ENCODE data around the gene DOK6. TPM values are rescaled to one million over a fixed set of nuclear protein-coding genes. Genes with fewer than 3 reads are reported as not detected.
A peak's percentile ranks its signal among the peaks of the same experiment; 100 is the strongest.
"Not testable (repeated sequence)": the region's sequence is repeated elsewhere in the genome, so short reads cannot be mapped to it uniquely, and the experiment has no call there.

DOK6 gene
- total RNA-seq (2014; rRNA removed; shearing (Covaris generic); ENCODE audit: low replicate concordance), result 0.09 and 0.30 TPM in 2 replicates

DNA sequence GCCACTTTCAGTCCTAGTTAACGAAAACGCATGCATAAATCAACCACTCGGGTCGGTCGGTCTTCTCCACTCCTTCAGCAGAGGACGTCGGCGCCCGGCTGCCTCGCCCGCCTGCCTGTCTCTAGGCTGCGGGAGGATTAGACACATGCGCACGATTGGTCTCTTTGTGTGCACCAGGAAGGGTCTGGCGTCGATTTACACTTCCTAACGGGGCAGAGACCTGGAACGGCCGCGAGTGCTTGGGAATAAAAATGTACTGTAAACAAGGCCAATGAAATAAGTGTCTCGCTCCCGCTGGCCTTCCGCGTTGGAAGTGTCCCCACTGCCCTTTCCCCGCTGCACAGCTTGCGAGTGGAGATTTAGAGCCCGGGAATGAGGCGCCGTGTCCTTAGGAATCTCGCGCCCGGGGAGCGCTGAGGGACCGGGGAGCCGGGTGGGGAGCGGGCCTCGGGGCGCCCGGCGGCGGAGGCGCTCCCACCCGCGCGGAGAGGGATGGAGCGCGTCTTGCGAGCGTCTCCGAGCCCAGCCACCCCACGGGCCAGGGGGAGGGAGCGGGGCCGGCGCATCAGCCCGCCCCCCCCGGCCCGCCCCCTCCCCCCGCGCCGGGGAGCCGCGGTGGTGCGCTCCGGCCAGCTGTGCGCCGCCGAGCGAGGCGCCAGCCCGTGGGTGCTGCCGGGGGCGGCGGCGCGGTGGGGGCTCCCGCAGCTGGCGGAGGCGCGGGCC lies at the start of gene DOK6:
TSS of gene DOK6 (plus strand) at position 636 of the 723 bp plus-strand sequence.
- peak; percentile 65 for DNase-seq (ENCODE audit: low read depth)
- in situ Hi-C loops (cut with HindIII; ENCODE audit: low pct_unique_long_range_greater_than_20kb, low sequenced_read_pairs), result no loop called here

DNA sequence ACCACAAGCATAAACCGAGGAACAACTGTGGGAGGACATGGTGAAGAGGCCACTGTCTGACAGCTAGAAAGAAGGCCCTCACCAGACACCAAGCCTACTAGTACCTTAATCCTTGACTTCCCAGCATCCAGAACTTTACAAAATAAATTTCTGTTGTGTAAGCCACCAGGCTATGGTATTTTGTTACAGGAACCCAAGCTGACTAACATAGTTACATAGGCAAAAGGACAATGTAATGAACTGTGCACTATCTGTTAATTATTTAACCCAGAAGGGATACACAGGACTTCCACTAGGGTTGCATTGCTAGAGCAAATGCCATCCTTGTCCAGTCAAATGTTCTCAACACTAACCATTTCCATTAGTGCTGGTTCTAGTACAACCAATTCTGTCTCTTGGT lies 47.7 kb upstream of the DOK6 start:
- DNase-seq (ENCODE audit: low read depth), result no peak
- in situ Hi-C loops (cut with HindIII; ENCODE audit: low pct_unique_long_range_greater_than_20kb, low sequenced_read_pairs), result no loop called here

DNA sequence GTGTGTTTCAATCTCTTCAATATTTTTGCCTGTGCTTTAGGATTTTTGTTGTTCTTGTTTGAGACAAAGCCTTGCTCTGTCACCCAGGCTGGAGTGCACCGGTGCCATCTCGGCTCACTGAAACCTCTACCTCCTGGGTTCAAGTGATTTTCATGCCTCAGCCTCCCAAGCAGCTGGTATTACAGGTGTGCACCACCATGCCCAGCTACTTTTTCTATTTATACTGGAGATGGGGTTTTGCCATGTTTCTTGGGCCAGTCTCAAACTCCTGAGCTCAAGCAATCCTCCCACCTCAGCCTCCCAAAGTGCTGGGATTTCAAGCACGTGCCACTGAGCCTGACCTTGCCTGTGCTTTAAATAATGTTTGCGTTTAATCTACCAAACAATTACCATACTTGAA lies 43.1 kb upstream of the DOK6 start:
- in situ Hi-C loops (cut with HindIII; ENCODE audit: low pct_unique_long_range_greater_than_20kb, low sequenced_read_pairs), result no loop called here
- DNase-seq (ENCODE audit: low read depth), result no peak

DNA sequence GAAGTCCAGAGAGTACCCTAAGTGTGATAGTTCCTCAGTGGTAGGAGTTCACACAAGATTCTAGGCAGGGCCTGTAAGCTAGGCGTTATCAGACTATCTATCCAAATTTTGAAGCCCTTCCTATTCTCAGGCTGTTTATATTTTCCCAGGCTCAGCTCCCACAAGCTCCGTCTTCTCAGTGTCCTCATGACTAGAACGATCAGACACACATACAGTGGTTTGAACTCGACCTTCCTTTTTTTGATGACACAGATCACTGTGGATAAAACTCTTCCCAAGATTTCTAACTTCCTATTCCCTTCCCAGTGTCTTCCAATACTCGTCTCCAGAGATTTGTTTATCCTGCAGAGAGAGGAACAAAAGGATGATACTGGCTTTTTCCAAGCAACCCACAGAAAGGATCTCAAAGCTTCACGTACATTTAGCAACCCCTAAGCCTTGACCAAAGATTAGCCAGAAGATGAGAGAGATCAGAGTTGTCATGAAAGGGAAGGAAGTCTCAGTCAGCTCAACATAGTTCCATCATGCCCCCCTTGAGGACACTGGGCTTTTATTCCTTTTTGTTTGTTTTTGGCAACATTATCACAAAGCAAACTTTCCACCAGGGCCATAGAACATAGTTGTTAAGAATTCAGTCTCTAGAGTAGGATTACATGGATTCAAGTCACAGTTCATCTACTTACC lies 42.3 kb upstream of the DOK6 start:
- DNase-seq (ENCODE audit: low read depth), result no peak
- in situ Hi-C loops (cut with HindIII; ENCODE audit: low pct_unique_long_range_greater_than_20kb, low sequenced_read_pairs), result no loop called here

DNA sequence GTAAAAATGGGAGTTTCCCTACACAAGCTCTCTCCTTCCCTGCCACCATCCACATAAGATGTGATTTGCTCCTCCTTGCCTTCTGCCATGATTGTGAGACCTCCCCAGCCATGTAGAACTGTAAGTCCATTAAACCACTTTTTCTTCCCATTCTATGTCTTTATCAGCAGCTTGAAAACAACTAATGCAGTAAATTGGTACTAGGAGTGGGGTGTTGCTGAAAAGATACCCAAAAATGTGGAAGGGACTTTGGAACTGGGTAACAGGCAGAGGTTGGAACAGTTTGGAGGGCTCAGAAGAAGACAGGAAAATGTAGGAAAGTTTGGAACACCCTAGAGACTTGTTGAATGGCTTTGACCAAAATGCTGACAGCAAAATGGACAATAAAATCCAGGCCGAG lies 40.9 kb upstream of the DOK6 start:
- in situ Hi-C loops (cut with HindIII; ENCODE audit: low pct_unique_long_range_greater_than_20kb, low sequenced_read_pairs); DNase-seq (ENCODE audit: low read depth): not testable (repeated sequence)

DNA sequence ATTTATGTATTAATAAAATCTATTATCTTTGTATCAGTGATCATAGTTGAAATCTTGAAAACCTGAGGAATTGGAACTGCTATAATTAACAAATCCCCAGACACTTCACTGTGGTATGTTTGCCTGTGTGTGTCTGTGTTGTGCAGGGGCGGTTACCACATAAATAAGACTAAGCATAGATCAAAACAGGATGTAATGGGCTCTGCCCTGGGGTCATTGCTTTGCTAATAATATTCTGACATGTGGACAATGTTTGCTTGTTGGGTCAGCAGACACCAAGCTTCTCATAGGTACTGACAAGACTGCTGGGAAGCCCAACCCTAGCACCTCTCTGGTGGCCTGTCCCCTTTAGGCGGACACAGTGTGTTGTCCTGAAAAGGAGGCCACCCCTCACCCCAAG lies 35.8 kb upstream of the DOK6 start:
- in situ Hi-C loops (cut with HindIII; ENCODE audit: low pct_unique_long_range_greater_than_20kb, low sequenced_read_pairs), result no loop called here

DNA sequence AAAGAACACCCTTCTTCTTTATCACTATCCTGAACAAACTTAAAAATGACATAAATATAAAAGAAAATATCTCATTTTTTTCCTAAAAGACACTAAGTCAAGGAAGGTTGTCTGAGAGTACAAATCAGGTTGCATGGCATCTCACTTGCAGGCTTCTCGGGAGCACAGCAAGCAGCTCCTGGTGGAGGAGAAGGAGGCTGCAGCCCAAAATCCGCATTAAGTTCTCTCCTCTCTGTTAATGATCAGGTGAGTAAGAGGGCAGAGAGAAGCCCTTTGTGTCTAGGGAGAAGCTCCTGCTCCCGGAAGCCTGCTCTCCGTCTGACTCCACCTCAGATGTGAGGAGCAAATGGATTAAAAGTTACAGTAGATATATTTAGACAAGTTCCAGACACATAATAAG lies 35.0 kb upstream of the DOK6 start:
- in situ Hi-C loops (cut with HindIII; ENCODE audit: low pct_unique_long_range_greater_than_20kb, low sequenced_read_pairs), result no loop called here
- DNase-seq (ENCODE audit: low read depth), result no peak

More for the DNA sequence above, 35.8 kb upstream of the DOK6 start:
- no peak for DNase-seq (ENCODE audit: low read depth)

DNA sequence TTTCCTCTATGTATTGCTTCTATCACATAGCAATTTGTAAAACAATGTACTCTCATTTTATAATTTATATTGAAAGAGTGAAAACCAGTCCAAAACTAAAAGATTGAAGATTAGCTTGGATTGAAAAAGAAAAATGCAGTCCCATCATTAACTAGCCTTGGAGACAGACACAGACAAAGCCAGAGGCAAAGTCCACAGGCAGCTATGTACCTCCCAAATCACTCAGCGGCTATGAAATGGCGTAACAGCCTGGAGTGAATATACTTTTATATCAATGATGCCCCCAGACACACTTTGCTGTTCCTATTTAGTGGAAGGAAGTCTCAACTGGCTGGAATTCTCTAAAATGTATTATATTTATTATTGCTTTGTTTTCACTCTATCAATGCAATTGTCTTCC lies 33.6 kb upstream of the DOK6 start:
- DNase-seq (ENCODE audit: low read depth), result no peak
- in situ Hi-C loops (cut with HindIII; ENCODE audit: low pct_unique_long_range_greater_than_20kb, low sequenced_read_pairs), result no loop called here

DNA sequence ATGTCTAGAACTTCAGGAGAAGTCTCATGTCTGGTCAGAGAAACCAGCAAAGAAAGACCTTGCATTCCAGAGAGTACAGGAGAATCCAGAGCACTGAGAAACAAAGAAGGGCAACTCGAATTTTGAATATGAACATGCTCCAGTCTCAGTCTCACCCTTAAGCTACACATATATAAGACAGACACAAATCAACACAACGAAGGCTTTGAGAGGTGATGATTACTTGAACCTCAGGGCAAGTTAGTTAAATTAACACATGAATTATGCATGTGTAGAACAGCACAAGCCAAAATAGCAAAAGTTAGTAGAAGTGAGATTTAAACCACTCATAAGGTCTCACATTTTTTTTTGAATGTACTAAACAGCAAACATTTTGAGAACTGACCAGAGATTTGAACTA lies 29.0 kb upstream of the DOK6 start:
- in situ Hi-C loops (cut with HindIII; ENCODE audit: low pct_unique_long_range_greater_than_20kb, low sequenced_read_pairs), result no loop called here
- DNase-seq (ENCODE audit: low read depth), result no peak

DNA sequence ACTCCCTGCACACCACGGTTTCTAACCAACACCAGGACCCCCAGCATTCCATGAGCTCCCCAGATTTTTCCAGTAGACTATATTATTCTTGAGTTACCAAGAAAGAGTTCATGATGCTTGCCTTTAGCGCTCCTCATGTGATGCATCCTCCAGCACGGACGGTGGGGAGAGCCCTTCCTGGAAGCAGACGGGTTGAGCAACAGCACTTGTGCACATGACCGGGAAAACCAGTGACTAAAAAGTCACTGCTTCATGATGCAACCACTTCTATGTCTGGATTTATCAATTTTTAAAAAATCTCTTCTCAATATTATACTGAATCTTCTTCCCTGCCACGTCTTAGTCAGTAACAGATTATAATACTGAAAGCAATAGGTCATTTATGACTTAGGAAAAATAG lies 20.4 kb upstream of the DOK6 start:
- in situ Hi-C loops (cut with HindIII; ENCODE audit: low pct_unique_long_range_greater_than_20kb, low sequenced_read_pairs), result no loop called here
- DNase-seq (ENCODE audit: low read depth), result no peak

DNA sequence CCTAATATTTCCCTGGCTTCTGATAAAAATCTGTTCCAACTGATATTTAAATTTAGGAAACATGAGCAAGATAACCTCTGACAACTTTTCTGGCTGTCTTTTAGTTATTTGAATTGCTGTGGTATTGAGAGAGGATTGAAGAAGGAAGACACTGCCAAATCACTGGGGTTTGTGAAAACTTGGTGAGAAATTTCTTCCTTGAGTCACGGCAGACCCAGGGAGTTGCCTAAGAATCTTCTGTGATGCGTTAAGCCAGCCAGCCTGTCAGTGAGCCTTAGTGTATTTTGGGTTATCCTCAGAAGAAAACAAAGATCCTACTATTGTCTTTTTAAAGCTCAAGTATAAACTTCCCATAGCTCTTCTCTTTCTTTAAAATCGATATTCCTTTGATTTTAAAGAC lies 17.5 kb upstream of the DOK6 start:
- no peak for DNase-seq (ENCODE audit: low read depth)
- in situ Hi-C loops (cut with HindIII; ENCODE audit: low pct_unique_long_range_greater_than_20kb, low sequenced_read_pairs), result no loop called here

DNA sequence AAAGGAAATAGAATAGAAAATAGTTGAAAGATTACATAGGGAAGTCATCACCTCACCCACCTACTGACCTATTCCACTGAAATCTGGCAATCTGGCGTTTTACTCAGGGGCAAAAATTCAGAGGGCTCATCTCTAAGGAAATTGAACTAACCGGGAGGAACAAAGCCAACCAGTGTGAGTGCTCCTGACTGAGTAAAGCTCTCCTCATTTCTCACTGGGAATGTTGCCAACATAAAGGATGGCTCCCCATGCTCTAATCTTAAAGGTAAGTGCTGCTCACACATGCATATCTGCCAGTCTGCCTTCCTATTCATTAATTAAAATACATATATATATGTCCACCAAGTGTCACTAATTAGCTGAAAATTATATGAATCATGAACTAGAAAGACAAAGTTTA lies 13.5 kb upstream of the DOK6 start:
- in situ Hi-C loops (cut with HindIII; ENCODE audit: low pct_unique_long_range_greater_than_20kb, low sequenced_read_pairs), result no loop called here
- DNase-seq (ENCODE audit: low read depth), result no peak

DNA sequence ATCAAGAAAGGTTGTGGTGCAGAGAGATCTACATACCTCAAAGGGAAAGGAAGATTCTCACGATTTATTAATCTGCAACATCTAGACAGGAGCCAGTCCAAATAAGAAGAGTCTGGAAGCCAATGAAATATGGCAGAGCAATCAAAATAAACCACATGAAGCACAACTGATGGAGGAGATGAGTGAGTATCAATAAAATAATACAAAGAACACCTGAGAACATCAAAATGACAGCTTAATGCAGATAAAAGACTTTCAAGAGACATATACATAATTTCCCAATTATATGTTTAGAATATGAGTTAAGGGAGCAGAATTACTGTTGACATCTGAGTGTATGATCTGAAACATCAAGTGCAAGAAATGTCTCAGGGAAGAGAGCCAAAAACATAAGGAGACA lies 12.5 kb upstream of the DOK6 start:
- DNase-seq (ENCODE audit: low read depth), result no peak
- in situ Hi-C loops (cut with HindIII; ENCODE audit: low pct_unique_long_range_greater_than_20kb, low sequenced_read_pairs), result no loop called here

DNA sequence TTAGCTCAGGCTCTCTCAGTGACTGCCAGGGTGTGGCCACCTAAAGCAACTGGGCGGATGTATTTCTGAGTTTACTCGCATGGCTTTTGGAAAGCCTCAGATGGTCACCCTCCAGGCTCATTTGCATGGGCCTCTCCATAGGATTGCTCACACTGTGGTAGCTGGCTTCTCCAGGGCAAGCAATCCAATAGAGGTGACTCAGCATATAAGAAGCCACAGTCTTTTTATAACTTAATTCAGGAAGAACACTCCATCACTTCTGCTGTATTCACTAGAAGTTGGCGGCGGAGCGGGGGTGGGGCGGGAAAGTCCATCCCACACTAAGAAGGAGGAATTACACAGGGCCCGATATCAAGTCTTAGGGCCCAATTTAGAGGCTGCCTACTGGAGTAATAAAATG lies 3.6 kb upstream of the DOK6 start:
- in situ Hi-C loops (cut with HindIII; ENCODE audit: low pct_unique_long_range_greater_than_20kb, low sequenced_read_pairs), result no loop called here
- DNase-seq (ENCODE audit: low read depth), result no peak

DNA sequence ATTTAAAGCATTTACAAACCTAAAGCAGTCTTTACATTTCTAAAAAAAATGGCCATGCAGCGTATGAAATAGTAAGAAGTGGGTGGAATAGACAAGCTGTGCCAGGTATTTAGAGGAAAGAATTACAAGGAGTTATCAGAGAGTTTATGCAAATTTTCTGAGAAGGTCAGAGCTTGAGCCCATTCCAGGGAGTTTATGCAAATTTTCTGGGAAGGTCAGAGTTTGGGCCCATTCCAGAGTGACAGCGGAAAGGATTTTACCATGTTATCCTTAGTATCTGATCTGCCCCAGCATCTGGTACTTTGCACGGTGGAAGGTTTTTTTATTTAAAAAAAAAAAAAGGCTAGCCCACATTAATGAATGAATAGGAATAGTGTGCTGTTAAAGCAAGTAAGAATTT lies 1.4 kb upstream of the DOK6 start:
- in situ Hi-C loops (cut with HindIII; ENCODE audit: low pct_unique_long_range_greater_than_20kb, low sequenced_read_pairs), result no loop called here
- DNase-seq (ENCODE audit: low read depth), result no peak

DNA sequence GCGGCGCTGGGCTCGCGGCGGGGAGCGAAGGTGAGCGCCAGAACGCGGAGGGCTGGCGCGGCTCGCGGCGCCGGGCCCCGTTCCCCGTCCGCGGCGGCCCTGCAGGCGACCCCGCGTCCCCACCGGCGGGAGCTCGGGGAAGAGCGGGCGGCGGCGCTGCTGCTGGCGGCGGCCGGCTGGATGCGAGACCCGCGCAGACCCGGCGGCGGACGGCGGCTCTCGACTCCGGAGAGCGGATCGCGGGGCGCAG lies 213 bp downstream of the DOK6 start:
- in situ Hi-C loops (cut with HindIII; ENCODE audit: low pct_unique_long_range_greater_than_20kb, low sequenced_read_pairs), result no loop called here
- DNase-seq (ENCODE audit: low read depth), result no peak

DNA sequence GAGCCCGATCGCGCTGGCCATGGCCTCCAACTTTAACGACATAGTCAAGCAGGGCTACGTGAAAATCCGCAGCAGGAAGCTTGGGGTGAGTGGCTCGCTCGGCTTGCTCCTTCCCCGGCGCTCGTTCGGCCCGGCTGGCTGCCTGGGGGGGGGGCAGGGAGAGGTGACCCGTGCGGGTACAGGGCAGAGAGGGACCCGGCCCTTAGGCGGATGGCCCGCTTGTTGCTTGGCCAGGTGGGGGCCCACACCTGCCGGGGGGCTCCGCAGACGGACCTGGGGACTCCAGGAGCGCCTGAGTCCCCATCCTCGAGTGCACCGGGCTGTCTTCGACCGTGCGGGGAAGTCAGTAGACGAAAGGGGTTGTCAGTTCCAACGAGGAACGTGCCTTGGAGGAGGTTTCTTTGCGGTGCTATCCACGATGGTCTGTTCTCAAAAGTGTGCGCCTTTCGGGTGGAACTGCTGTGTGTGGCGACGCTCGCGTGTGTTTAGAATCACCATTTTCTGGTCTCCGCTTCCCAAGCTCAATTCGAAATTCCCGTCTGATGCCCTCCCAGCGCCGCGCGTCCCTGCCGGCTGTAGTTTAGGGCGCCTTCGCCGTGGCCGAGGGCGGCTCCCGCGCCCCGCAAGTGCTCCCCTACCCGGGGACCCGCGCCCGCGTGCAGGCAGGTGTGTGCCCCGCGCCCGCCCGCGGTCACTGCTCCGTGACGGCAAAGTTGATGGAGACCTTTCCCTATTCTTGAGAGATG lies 711 bp downstream of the DOK6 start:
- DNase-seq (ENCODE audit: low read depth), result no peak
- in situ Hi-C loops (cut with HindIII; ENCODE audit: low pct_unique_long_range_greater_than_20kb, low sequenced_read_pairs), result no loop called here

DNA sequence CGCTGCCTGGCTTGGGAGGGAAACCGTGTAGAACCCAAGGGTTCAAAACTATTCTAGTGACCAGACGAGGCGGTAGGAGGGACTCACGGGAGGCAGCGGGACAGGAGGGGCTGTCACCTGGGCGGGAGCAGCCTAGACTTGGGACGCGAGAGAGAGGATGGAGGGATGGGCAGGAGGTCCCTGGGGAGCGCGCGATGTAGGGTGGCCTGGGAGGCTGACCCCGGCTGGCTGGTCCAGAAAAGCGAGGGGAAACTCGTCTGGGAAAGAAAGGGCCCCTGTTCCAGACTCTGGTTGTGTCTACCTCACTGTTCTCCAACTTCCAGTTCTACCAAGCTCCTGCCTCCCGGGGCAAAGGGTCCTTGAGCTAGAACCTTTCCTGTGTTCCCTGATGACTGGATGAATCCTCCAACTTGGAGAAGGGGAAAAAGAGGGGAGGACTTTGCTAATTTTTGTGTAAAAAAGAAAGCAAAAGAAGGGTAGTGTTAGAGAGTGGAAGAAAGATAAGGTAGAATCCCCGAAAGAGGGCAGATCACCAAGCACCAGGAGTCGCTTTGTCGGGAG lies 1.4 kb downstream of the DOK6 start:
- no peak for DNase-seq (ENCODE audit: low read depth)
- in situ Hi-C loops (cut with HindIII; ENCODE audit: low pct_unique_long_range_greater_than_20kb, low sequenced_read_pairs), result no loop called here

DNA sequence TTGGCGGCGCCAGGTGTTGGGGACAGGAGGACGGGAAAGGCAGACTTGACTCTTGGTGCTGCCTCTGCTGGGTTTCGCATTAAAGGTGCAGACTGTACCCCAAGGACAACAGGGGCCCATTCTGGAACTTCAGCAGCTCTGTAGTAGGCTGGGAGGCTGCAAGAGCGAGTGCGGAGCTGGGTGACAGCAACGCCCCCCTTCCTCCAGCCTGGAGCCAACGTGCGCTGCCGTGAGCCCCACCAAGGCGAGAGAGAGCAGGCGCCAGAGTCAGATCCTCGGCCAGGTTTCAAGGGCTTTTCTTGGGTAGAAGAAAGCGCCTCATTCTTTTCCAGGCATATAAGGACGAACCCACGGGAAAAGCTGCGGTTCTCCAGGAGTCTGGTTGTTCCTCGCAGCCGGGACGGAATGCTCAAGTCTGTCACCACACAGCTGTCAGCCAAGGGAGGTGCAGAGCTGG lies 1.9 kb downstream of the DOK6 start:
- DNase-seq (ENCODE audit: low read depth), result no peak
- in situ Hi-C loops (cut with HindIII; ENCODE audit: low pct_unique_long_range_greater_than_20kb, low sequenced_read_pairs), result no loop called here

All from Caki2 (cell line).